SK-N-MC (cell line): Measurements from ENCODE around the gene UBAC2.

Experiments used
- EZH2 ChIP-seq: fragments of 200-600 bp; sonication (generic); IDR thresholded peaks from one replicate; pipeline ENCODE4 v1.6.1; 2017; ENCODE audit warnings: antibody characterized with exemption
- FOXP2 ChIP-seq: optimal IDR thresholded peaks from 2 replicates; pipeline ENCODE3; 2011; ENCODE audit warnings: mild to moderate bottlenecking, moderate library complexity; ENCODE audit not compliant: insufficient read depth; ENCODE audit errors: extremely low read length, control extremely low read depth
- POLR2AphosphoS5 ChIP-seq: IDR thresholded peaks from 2 replicates; pipeline ENCODE4 v1.6.1; 2012; ENCODE audit warnings: mild to moderate bottlenecking, low read depth, low read length, borderline replicate concordance

- TF ChIP-seq EZH2 (no peak), FOXP2 (no peak), POLR2AphosphoS5 (no peak)
These were observed 151.9 kb downstream of the UBAC2 start for GRCh38 chr13:99352351-99353245.
